BLaER1 treated with 17β-estradiol and CSF1 and Interleukin-3, amounts not matched to agents 10 nM and 100 nM (cell line): ENCODE measurements around the gene ABCA1.
A peak's percentile ranks its signal among the peaks of the same experiment; 100 is the strongest.

Experiments used
- H3K27ac ChIP-seq, 11 experiments: shearing (Covaris generic); formaldehyde crosslinking; 2 replicates each; pipeline ENCODE4 v1.8.1; 2022
- H3K27me3 ChIP-seq, 11 experiments: shearing (Covaris generic); formaldehyde crosslinking; 2 replicates each; pipeline ENCODE4 v1.8.1; 2022
- H3K36me3 ChIP-seq, 11 experiments: shearing (Covaris generic); formaldehyde crosslinking; 2 replicates each; pipeline ENCODE4 v1.8.1; 2022
- H3K4me1 ChIP-seq, 10 experiments: shearing (Covaris generic); formaldehyde crosslinking; 2 replicates each; pipeline ENCODE4 v1.8.1; 2022
- H3K4me2 ChIP-seq, 11 experiments: shearing (Covaris generic); formaldehyde crosslinking; 2 replicates each; pipeline ENCODE4 v1.8.1; 2022
- H3K4me3 ChIP-seq, 10 experiments: shearing (Covaris generic); formaldehyde crosslinking; 2 replicates each; pipeline ENCODE4 v1.8.1; 2022
- H3K9ac ChIP-seq, 11 experiments: shearing (Covaris generic); formaldehyde crosslinking; 2 replicates each; pipeline ENCODE4 v1.8.1; 2022
- H3K9me3 ChIP-seq, 11 experiments: shearing (Covaris generic); formaldehyde crosslinking; replicated peaks in 1 of 11; 2 replicates each; pipeline ENCODE4 v1.8.1; 2022
- H4K20me1 ChIP-seq, 11 experiments: shearing (Covaris generic); formaldehyde crosslinking; 2 replicates each; pipeline ENCODE4 v1.8.1; 2022
- Cebpa-rat ChIP-seq, 11 experiments: shearing (Covaris generic); IDR thresholded peaks; 2 replicates each; pipeline ENCODE4 v1.8.1; 2022

Gene ABCA1

DNA sequence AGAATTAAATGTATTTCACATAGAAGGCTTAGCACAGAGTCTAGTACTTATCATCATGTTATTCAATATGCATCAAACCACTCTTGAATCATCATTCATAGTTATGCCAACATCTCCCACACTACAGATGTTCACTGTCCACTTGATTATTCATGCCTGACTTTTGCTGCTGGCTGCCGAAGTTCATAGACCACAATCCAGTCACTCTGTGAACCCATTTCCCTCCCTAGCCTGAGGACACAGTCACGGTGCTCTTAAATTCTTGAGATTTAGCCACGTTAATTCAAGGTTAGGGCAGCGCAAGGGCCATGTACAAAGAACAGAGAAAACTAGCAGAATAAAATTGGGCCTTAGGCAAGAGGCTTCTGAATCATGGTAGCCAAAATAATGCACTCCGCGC is 32.4 kb downstream of the ABCA1 start:
- Histone ChIP-seq H3K27me3 (no peaks in the 10 kb centered on the region), H3K4me1 (peaks cover 9 to 96% (median 32%) of the 10 kb centered on the region in 10 experiments; a peak in 18 of 20 replicates), H3K4me2 (peak overlapping the region in 2 of 11 experiments; percentile 51 to 59; a peak in 4 of 22 replicates), H3K36me3 (peaks cover 82 to 100% (median 99%) of the 10 kb centered on the region in 11 experiments), H3K9ac (no peak overlapping the region), H3K27ac (no peak overlapping the region), H3K9me3 (no peaks in the 10 kb centered on the region), H4K20me1 (peaks cover 88 to 100% (median 100%) of the 10 kb centered on the region in 11 experiments), H3K4me3 (no peak overlapping the region)
- no peak for TF ChIP-seq Cebpa-rat (IDR thresholded peaks at IDR 0.05)

DNA sequence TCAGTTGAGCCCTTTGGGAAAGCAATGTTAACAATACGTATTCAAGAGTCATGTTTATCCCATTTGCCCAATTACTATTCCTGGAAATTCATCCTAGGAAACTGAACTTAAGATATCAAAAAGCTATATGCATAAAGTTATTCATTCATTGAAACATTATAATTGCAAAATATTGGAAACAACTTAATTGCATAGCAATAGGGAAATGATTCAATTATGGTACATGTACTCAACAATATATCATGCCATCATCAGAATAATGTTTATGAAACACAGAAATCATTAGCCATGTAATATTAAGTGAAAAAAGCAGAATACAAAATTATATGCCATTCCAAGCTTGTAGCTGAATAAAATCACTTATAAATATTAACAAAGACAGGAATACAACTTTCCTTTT is 35.3 kb downstream of the ABCA1 start:
- Histone ChIP-seq H4K20me1 (peaks cover 75 to 100% (median 100%) of the 10 kb centered on the region in 11 experiments), H3K36me3 (peaks cover 82 to 100% (median 99%) of the 10 kb centered on the region in 11 experiments), H3K4me3 (no peak overlapping the region), H3K27me3 (no peaks in the 10 kb centered on the region), H3K9me3 (no peaks in the 10 kb centered on the region), H3K4me2 (peak overlapping the region in 2 of 11 experiments; percentile 15 to 17; a peak in 1 of 22 replicates), H3K27ac (no peak overlapping the region), H3K4me1 (peaks cover 0 to 93% (median 16%) of the 10 kb centered on the region in 10 experiments; a peak in 13 of 20 replicates), H3K9ac (no peak overlapping the region)
- no peak for TF ChIP-seq Cebpa-rat (IDR thresholded peaks at IDR 0.05)

DNA sequence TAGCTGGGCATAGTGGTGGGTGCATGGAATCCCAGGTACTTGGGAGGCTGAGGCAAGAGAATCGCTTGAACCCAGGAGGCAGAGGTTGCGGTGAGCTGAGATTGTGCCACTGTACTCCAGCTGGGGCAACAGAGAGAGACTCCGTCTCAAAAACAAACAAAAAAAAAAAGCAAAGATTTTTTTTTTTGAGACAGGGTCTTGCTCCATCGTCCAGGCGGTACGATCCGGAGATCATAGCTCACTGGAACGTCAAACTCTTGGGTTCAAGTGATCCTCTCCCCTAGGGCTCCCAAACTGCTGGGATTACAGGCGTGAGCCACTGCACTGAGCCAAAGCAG is 37.6 kb downstream of the ABCA1 start:
- H3K4me2 ChIP-seq: peak overlapping the region in 1 of 11 experiments; percentile 37; a peak in 1 of 22 replicates
- no peaks in the 10 kb centered on the region for H3K27me3 ChIP-seq
- peaks cover 83 to 100% (median 99%) of the 10 kb centered on the region in 11 experiments for H3K36me3 ChIP-seq
- H3K4me3 ChIP-seq: no peak overlapping the region
- peak overlapping the region in 1 of 11 experiments; percentile 32; a peak in 1 of 22 replicates for H3K9ac ChIP-seq
- H4K20me1 ChIP-seq: peaks cover 73 to 100% (median 100%) of the 10 kb centered on the region in 11 experiments
- TF ChIP-seq Cebpa-rat (IDR thresholded peaks at IDR 0.05): no peak
- no peak overlapping the region for H3K27ac ChIP-seq
- H3K4me1 ChIP-seq: peaks cover 0 to 92% (median 0%) of the 10 kb centered on the region in 10 experiments; a peak in 6 of 20 replicates
- H3K9me3 ChIP-seq: no peaks in the 10 kb centered on the region

DNA sequence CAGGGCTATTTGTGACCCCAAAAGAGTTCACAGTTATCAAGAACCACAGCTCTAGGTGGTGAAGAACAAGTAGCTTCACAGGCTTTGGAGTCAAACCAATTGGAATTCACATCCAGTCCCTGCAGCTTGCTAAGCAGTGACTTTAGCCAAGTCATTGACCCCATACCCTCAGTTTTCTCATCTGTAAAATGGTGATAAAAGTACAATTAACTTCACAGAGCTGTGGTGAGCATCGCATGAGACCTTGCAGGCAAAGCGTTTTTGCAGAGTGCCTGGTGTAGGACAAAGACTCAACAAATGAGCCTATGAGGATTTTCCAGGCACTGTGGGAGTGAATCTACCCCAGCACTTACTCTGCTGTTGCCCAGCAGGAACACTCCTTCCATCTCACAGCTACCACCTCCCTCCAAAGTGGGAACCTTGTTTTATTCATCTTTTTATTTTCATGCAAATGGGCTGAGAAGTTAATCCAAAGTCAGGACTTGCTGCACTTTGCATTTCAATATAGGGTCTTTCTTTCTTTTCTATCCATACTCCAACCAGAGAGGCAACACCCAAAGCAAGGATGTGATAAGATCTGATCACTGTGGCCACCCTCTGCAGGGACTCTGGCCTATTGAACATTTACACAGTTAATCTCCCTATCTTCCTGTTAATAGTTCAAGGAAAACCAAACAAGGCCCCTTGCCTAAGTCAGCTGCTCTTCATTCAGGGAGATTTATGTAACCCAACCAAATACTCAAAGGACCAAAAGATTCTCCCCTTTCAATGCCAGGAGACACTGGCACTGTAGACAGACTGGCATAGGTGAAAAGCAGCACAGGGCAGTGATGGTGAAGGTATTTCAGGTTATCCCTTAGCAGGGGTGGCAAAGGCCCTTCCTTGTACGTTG is 41.9 kb downstream of the ABCA1 start:
- no peaks in the 10 kb centered on the region for H3K27me3 ChIP-seq
- peak overlapping the region in 1 of 11 experiments; percentile 20; a peak in 1 of 22 replicates for H3K4me2 ChIP-seq
- no peak for TF ChIP-seq Cebpa-rat (IDR thresholded peaks at IDR 0.05)
- peak overlapping the region in 1 of 11 experiments; percentile 31; a peak in 1 of 22 replicates for H3K9ac ChIP-seq
- peaks cover 67 to 100% (median 99%) of the 10 kb centered on the region in 11 experiments for H4K20me1 ChIP-seq
- H3K9me3 ChIP-seq: no peaks in the 10 kb centered on the region
- peaks cover 96 to 100% (median 100%) of the 10 kb centered on the region in 11 experiments for H3K36me3 ChIP-seq
- H3K4me1 ChIP-seq: peaks cover 0 to 93% (median 0%) of the 10 kb centered on the region in 10 experiments; a peak in 5 of 20 replicates
- H3K4me3 ChIP-seq: no peak overlapping the region
- no peak overlapping the region for H3K27ac ChIP-seq

DNA sequence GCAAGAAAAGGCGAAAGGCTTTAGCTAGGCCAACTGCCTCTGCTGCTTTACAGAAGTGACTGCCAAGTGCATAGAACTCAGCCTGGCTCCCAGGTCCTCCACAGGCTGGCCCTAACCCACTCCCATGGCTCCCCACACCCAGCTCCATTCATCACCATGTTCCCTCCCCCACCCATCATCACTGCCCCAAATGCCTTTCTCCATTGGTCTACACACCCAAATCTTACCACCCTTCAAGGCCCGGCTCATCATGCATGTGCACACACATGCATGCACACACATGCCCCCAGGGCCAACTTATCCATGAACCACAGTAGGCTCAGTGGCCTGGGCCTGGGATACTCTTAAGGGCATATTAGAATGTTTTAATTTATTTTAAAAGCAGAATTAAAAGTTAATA is 44.8 kb downstream of the ABCA1 start:
- H3K36me3 ChIP-seq: peaks cover 100% of the 10 kb centered on the region in 11 experiments
- H3K9ac ChIP-seq: peak overlapping the region in 1 of 11 experiments; percentile 1; a peak in 1 of 22 replicates
- H3K27ac ChIP-seq: peak overlapping the region in 1 of 11 experiments; percentile 40; a peak in 3 of 22 replicates
- H4K20me1 ChIP-seq: peaks cover 56 to 100% (median 93%) of the 10 kb centered on the region in 11 experiments
- H3K4me3 ChIP-seq: no peak overlapping the region
- peaks cover 0 to 99% (median 0%) of the 10 kb centered on the region in 10 experiments; a peak in 6 of 20 replicates for H3K4me1 ChIP-seq
- H3K4me2 ChIP-seq: peak overlapping the region in 2 of 11 experiments; percentile 0 to 57; a peak in 1 of 22 replicates
- H3K9me3 ChIP-seq: peaks cover 0 to 4% (median 0%) of the 10 kb centered on the region in 11 experiments; a peak in 1 of 22 replicates
- no peak for TF ChIP-seq Cebpa-rat (IDR thresholded peaks at IDR 0.05)
- no peaks in the 10 kb centered on the region for H3K27me3 ChIP-seq

DNA sequence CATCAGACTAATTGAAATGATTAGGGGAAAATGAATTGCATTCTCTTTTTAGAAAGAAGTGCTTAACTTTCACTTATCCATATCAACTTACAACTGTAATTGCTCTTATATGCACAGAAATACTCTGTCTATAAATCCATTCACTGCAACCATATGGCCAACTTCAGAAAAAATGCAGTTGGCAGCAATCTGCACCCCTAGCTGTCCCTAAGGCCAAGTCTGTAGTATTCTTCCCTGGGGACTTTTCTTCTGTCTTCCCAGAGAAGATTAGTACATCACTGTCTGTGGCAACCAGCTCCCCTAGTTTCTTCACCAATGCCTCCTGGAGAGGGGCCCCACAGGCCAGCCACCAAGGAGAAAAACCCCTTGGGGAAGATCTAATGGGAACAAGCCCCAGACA is 45.4 kb downstream of the ABCA1 start:
- Histone ChIP-seq H3K27ac (no peak overlapping the region; a peak in 1 of 22 replicates), H3K27me3 (no peaks in the 10 kb centered on the region), H3K9ac (peak overlapping the region in 1 of 11 experiments; percentile 1; a peak in 1 of 22 replicates), H4K20me1 (peaks cover 56 to 100% (median 90%) of the 10 kb centered on the region in 11 experiments), H3K4me1 (peaks cover 0 to 99% (median 0%) of the 10 kb centered on the region in 10 experiments; a peak in 6 of 20 replicates), H3K36me3 (peaks cover 100% of the 10 kb centered on the region in 11 experiments), H3K4me2 (peak overlapping the region in 2 of 11 experiments; percentile 0 to 20; a peak in 1 of 22 replicates), H3K4me3 (no peak overlapping the region), H3K9me3 (peaks cover 0 to 5% (median 0%) of the 10 kb centered on the region in 11 experiments; a peak in 3 of 22 replicates)
- no peak for TF ChIP-seq Cebpa-rat (IDR thresholded peaks at IDR 0.05)

DNA sequence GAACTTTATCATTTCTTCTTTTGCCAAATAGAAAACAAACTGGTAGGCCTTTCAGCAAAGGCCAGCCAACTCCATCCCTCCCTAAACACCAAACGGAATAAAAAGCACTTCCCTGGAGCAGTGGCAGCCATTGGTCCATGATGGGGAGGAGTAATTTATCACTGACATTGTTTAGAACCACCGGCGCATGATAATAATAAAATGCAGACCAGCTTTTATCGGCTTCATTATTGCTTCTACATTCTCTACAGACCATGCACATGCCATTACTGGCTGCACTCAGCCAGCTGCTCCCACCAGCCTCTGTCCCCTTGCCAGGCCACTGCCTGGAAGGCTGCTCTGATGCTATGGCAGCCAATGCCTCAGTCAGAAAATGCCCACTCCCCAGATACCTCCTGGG is 45.9 kb downstream of the ABCA1 start:
- Histone ChIP-seq H3K27ac (no peak overlapping the region), H4K20me1 (peaks cover 56 to 100% (median 89%) of the 10 kb centered on the region in 11 experiments), H3K9ac (0 out of 22 replicates have a peak overlapping the region, but pooled peaks of 1 of the 11 experiments have one; percentile 28), H3K9me3 (peaks cover 0 to 10% (median 4%) of the 10 kb centered on the region in 11 experiments; a peak in 10 of 22 replicates), H3K4me3 (no peak overlapping the region), H3K4me2 (peak overlapping the region in 1 of 11 experiments; percentile 20; a peak in 1 of 22 replicates), H3K27me3 (no peaks in the 10 kb centered on the region), H3K4me1 (peaks cover 0 to 100% (median 0%) of the 10 kb centered on the region in 10 experiments; a peak in 6 of 20 replicates), H3K36me3 (peaks cover 100% of the 10 kb centered on the region in 11 experiments)
- no peak for TF ChIP-seq Cebpa-rat (IDR thresholded peaks at IDR 0.05)

DNA sequence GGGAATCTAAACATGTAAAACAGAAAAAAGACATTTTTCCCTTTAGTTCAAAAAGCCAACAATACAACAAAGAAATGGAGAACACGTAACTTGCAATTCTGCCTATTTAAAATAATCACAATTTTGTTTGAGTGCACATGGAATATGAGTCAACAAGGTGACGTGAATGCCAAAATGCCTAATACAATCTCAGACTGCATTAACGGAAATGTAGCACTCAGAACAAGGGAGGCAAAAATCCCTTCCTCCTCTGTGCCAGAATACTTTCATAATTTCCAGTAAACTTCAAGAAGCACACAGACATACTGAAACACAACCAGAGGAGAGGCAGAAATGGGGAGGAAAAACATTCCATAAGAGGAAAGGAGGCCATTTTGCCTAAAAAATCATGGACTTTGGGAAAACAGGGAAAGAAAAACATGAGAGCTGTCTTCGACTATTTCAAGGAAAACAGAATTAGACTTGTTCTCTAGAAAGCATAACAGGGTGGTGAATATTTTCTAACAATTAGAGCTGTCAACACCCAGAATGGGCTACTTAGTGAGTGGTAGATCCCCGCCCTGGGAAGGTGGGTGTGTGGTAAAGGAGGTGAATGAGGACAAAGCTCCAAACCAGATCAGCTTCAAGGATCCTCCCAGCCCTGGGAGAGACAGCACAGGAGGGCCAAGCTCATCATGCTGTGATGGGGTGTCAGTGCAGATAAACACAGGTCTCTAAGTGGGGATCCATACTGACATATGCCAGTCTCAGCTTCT is 48.2 kb downstream of the ABCA1 start:
- Histone ChIP-seq H3K27ac (peak overlapping the region in 2 of 11 experiments; percentile 4 to 5; a peak in 1 of 22 replicates), H3K36me3 (peaks cover 98 to 100% (median 100%) of the 10 kb centered on the region in 11 experiments), H3K27me3 (no peaks in the 10 kb centered on the region), H4K20me1 (peaks cover 32 to 100% (median 76%) of the 10 kb centered on the region in 11 experiments), H3K4me3 (no peak overlapping the region), H3K4me2 (peak overlapping the region in 2 of 11 experiments; percentile 24 to 28; a peak in 4 of 22 replicates), H3K9ac (peak overlapping the region in 1 of 11 experiments; percentile 31; a peak in 1 of 22 replicates), H3K9me3 (peaks cover 0 to 29% (median 21%) of the 10 kb centered on the region in 11 experiments; a peak in 15 of 22 replicates), H3K4me1 (peaks cover 0 to 98% (median 11%) of the 10 kb centered on the region in 10 experiments; a peak in 11 of 20 replicates)
- no peak for TF ChIP-seq Cebpa-rat (IDR thresholded peaks at IDR 0.05)
